DMS79 (cell line): ENCODE results near the gene EGFR.
"Not testable (repeated sequence)": the region's sequence is repeated elsewhere in the genome, so short reads cannot be mapped to it uniquely, and the experiment has no call there.

ENCODE experiments used
- DNase-seq: peaks from one replicate; lab custom pipeline; 2025; lab: John Stamatoyannopoulos, UW

Gene EGFR

DNA sequence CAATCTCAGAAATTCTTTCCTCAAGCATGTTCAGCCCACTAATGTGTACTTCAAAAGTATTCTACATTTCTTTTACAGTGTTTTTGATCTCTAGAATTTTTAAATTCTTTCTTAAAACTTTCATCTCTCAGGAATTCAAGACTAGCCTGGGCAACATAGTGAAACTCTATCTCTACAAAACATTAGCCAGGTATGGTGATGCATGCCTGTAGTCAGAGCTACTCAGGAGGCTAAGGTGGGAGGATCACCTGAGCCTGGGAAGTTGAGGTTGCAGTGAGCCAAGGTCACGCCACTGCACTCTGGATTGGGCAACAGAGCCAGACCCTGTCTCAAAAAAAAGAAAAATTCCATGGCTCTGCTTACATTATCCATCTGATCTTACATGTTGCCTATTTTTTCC is 5.0 kb upstream of the EGFR start:
- DNase-seq: no peak

DNA sequence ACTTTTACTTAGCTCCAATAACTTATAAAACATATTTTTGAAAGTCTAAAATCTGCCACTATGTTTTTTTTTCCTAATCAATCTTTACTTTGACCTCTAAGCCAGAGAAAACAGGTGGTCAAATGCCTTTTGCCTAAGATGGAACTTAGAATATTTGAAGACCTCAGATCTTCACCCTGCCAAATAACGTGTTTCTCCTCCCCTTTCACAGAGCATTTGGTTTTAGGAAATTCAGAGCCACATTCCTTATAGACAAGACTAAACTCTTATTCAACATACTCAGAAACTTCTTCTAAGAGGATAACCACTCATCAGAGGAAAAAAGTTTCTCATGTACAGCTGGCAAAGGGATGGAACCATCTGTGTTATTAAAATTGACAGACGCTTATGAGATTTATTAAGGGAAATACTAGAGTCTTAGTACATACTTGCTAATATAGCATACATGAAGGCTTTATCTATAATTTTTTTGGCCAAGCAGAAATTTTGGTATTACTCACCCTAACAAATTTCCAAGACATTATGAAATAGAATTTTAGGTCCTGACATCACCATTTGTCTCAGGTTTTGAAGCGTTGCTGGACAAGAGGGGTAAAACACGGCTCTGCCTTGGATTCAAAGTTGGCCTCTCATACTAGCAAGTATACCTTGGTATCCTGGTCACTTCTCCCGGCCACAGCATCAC is 2.6 kb upstream of the EGFR start:
- no peak for DNase-seq

DNA sequence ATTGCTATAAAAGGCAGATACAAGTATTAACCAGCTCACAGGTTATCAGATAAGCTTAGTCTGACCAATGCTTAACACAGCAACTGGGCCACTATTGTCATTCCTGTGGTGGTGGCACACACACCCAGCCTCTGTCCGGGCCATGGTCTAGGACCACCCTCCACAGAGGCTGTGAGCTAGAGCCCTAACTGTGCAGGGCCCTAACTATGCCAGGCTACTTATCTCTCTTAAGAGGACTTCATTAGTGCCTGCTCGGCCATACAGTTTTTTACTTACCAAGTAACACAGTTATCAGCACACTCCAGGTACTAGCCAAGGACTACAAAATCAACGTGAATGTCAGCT is 2.1 kb upstream of the EGFR start:
- no peak for DNase-seq

DNA sequence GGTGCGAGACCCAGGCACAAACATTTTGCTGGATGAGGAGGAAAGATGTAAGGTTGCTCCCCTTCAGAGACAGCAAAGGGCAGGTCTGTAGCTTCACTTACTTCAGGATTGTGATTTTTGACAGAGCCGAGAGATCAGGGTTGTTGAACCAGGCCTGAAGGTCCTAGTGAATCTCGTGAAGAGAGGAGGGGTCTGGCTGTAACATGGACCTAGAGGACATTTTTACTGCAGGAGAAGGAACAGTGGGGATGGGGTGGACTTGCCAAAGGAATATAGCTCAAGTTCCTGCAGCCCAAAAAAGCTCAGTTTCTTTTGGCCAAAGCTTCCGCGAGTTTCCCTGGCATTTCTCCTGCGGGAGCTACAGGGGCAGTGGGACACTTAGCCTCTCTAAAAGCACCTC is 976 bp upstream of the EGFR start:
- DNase-seq: no peak

DNA sequence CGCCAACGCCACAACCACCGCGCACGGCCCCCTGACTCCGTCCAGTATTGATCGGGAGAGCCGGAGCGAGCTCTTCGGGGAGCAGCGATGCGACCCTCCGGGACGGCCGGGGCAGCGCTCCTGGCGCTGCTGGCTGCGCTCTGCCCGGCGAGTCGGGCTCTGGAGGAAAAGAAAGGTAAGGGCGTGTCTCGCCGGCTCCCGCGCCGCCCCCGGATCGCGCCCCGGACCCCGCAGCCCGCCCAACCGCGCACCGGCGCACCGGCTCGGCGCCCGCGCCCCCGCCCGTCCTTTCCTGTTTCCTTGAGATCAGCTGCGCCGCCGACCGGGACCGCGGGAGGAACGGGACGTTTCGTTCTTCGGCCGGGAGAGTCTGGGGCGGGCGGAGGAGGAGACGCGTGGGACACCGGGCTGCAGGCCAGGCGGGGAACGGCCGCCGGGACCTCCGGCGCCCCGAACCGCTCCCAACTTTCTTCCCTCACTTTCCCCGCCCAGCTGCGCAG is 424 bp downstream of the EGFR start:
- DNase-seq: no peak

DNA sequence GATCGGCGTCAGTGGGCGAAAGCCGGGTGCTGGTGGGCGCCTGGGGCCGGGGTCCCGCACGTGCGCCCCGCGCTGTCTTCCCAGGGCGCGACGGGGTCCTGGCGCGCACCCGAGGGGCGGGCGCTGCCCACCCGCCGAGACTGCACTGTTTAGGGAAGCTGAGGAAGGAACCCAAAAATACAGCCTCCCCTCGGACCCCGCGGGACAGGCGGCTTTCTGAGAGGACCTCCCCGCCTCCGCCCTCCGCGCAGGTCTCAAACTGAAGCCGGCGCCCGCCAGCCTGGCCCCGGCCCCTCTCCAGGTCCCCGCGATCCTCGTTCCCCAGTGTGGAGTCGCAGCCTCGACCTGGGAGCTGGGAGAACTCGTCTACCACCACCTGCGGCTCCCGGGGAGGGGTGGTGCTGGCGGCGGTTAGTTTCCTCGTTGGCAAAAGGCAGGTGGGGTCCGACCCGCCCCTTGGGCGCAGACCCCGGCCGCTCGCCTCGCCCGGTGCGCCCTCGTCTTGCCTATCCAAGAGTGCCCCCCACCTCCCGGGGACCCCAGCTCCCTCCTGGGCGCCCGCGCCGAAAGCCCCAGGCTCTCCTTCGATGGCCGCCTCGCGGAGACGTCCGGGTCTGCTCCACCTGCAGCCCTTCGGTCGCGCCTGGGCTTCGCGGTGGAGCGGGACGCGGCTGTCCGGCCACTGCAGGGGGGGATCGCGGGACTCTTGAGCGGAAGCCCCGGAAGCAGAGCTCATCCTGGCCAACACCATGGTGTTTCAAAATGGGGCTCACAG is 1.1 kb downstream of the EGFR start:
- DNase-seq: no peak

DNA sequence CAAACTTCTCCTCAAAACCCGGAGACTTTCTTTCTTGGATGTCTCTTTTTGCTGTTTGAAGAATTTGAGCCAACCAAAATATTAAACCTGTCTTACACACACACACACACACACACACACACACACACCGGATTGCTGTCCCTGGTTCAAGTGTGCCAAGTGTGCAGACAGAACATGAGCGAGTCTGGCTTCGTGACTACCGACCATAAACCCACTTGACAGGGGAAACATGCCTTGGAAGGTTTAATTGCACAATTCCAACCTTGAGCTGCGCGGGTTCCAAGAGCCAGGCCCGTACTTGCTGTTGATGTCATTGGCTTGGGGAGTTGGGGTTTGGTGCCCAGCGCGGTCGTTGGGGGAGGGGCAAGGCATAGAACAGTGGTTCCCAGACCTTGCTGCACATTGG is 1.7 kb downstream of the EGFR start:
- DNase-seq: peak; percentile 32

DNA sequence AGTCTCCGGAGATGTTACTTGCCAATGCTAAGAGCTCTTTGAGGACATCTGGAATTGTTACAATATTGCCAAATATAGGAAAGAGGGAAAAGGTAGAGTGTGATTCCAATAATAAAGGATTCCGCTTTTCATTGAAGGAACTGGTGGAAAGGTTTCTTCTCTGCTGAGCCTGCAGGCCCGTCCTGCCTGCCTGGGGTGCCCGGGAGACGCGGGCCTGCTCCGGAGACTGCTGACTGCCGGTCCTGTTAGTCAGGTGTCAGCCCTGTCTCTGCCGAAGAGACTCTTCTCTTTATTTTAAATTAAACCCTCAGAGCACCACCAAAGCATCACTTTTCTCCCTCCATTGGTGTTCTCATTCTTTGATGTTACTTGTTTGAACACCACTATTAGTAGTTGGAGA is 2.2 kb downstream of the EGFR start:
- no peak for DNase-seq

DNA sequence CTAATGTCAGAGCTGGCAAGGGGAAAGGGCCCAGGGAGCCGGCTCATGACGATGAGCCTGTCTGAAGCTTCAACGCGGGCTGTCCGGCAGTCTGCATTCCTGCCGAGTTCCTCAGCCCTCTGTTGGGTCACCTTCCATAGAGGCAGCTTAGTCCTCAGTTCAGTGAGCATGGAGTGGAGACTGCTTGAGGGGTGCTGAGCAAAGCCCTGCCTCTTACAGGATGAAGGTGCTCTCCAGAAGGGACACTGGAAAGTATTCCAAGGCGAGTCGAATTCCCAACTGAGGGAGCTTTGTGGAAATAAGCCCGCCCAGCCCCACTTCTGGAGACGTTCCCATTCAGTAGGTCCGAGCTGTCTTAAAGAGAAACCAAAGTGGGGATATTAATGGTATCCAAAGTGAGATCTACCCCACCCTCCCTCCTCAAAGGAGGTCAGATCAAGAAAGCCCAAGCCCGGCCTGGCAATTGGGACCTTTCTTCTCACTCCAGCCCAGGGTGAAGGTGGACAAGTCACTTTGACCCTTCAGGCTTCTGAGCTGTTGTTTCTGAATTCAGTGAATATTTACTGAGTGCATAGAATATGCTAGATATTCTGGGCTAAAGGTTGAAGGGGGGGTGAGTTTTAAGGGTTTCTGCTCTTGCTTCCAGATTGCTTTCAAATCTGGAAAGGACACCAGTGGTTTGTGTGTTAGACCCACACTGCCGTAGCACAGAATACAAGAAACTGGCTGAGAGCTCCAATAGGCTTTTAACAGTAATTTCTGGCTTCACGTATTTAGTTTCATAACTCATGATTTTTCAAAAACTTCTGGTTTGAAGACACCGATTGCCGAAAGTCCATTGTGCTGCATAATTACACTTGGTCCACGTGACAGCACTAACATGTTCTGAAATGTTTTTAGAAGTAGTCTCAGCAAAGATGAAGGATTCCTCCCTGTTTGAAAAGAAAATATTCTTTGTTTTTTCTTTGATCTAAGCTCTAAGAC is 3.5 kb downstream of the EGFR start:
- DNase-seq: no peak

DNA sequence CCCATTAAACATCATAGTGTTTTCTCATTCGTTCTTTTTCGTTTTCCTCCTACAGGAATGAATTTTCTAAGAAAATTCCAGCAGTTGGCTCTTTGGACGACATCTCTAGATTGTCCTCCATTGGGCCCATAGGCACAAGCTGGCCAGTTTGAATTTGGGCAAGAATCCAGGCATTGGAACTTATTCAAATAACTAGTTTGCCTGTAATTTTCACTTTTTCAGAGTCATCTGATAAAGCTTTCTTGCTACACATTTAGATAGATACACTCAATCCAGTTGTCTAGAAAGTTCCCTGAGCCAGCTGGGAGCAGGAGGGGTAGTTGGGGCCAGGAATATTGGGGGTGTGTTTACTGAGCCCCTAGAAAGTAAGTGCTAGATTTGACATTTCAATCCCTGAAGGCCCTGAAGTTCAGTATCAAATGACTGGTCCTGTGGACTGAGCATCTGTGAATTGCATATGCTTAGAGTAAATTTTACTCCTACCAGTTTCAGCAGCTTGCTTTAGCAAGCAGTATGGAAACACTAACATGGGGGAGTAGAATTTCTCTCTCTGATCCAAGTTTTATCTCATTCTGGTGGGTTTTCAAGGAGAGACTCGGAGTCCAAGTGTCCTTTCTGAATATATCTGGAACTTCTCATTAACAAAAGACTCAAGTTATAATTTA is 5.2 kb downstream of the EGFR start:
- no peak for DNase-seq

DNA sequence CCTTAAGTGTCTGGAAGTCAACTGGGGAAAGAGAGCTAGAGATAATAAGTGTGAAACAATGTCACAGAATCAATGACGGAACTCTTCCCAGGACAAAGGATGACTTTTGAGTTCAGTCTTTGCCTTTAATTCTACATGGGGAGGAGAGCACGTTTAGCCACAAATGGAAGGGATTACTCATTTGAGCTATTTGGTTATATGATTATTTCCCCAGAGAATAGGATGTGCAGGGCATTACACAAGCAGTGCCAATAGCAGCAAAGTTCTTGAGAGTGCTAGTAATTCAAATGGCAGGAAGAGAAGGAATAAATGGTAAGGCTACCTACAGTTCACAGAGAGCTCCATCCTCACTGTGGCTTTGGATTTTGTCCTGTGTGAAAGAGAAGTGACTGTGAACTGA is 6.0 kb downstream of the EGFR start:
- no peak for DNase-seq

DNA sequence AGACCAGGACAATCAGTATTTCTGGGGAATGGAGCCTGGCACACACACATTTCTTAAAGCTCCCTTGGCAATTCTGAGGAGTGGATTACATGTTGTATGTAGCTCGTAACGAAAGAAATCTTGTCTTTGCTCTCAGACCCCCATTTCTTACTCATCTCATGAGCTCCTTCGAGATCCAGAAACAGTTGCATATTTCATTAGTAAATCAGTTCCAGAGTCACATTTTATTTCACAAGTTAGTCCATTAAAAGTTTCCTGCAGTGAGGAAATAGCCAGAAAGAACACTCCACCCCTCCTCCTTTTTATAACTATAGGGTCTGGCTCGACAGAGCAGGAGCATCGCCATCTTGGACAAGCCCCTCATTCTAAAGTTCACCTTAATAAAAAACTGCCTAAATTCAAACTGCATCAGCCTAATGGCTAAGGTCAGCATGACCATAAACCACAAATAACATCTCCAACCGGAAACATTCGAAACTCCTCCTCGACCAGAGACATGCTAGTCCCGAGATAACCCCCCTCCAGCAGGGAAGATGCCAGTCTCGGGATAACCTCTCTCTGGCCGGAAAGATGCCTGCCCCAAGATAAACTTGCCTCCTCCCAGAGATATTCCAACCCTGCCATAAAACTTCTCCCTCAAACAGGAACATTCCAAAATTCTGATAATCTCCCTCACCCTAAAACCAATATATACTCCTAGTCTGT is 7.4 kb downstream of the EGFR start:
- no peak for DNase-seq

DNA sequence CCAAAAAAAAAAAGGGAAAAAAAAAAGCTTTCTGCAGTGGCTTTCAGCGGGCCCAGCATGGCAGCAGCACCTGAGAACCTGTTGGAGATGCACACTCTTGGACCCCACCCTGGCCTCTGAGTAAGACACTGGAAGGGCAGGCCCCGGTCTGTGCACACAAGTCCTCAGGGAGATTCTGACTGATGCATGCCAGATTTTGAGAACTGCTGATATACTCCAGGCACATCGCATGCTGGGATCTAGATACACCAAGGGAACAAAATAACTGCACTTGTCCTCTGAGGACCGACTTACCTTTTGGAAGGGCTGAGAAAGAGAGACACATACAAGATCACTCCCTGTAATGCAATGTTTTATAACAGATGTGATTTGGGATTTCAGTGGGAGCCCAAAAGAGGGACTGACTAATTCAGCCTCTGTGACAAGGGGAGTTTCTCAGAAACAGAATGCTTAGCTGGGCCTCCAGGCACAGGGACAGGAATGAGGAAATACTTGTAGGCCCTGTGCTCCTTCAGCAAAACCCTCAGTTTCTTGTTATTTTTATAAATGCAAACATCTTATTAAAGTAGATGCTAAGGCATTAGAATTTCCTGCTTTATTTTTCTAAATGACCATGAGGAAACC is 8.2 kb downstream of the EGFR start:
- no peak for DNase-seq

DNA sequence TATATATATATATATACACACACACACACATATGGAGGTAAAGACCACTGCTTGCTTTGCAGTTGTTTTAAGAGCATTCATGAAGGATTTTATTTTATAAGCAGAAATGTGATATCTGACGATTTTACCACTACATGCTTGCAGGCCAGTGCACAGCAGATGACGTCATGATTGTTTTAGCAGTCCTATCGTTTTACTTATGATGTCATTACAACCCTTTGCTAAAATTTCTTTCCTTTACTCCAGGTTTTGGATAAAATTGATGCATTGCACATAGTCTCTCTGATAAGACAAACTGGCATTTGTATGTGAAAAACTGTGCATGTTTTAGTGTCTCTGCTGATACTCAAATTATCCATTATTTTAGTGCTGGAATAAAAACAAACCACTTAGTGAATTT is 9.2 kb downstream of the EGFR start:
- no peak for DNase-seq

DNA sequence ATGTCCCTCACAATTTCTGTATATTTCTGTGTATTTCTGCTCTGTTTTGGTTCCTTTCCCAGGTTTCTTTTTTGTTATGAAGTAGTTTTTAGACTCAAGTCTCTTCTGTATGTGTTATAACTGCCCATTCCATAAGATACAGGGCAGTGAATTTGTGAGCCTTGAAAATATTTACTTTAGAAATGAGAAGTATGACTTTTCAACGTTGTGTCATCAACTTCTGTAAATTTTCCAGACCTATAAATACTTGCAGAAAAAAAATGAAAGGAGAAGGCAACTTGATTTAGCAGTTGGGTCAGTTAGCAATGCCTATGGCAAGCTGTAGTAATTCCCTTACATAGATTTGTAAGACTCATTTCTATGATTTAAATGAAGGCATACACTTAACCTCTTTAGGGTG is 11.5 kb downstream of the EGFR start:
- no peak for DNase-seq

DNA sequence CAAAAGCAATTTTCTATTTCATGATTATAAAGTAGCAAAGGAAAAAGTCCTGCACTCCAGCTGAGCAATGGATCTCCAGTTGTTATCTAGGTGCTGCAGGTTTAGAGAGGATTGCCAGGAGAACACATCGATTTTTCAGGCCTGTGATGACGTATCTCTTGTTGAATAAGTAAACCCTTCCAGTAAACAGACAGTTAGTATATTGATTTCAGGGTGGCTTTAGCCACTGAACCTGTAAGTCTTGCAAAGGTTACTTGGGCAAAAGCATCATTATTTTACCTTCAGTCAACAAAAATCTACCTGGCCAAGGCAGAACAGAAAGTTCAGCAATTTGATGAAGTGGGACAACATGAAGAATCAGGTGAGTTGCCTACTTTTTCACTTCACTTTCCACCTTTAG is 12.3 kb downstream of the EGFR start:
- DNase-seq: no peak

DNA sequence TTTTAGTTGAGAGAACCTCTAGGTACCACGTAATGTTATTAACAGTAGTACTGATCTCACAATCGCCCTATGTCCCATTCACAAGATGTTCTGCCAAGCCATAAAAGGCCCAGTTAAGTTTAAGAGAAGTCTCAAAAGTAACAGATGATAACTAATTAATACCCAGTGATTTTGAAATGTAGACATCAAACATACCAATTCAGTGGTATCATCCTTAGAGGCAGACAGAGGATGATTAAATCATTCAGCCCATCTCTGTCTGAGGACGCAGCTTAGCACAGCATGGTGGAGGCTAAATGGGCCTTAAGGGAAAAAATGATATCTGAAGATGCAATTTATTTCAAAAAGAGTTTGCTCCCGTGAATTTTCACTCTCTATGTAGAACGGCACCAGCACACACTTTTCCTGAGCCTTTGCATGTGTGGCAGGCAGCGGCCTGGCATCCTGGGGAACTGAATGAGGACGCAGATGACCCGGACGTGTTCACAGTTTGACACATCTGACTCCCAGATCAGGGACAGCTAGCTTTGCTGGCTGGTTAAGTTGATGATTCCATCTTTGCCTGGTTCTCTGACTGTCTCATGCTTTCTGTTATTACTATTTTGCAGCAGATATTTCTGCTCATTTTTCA is 13.4 kb downstream of the EGFR start:
- no peak for DNase-seq

DNA sequence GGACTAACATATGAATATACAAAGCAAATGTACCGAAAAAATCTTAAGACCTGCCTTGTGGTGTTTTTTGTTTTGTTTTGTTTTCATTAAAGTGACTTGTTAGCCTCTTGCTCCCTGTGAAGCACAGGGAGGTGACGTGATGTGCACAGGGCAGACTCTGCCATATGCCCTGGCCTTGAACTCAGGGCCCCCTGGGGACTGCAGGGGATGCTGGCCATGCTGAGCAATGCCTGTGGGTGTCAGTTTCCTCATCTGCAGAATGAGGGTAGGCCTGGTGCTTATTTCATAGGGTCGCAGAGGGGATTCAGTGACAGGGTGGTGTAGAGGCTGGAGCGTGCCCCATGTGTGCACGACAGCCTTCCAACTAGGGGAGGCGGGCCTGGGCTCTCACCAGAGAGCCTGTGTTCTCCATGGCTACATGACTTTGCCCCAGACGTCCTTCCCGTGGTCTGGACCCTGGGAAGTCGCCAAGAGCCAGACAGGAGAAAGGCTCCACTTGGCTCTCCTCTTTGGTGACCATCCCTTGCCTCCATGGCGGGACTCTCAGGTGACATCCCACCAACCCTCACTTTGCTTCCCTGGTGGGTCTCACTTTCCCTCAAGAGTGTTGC is 14.5 kb downstream of the EGFR start:
- DNase-seq: no peak

DNA sequence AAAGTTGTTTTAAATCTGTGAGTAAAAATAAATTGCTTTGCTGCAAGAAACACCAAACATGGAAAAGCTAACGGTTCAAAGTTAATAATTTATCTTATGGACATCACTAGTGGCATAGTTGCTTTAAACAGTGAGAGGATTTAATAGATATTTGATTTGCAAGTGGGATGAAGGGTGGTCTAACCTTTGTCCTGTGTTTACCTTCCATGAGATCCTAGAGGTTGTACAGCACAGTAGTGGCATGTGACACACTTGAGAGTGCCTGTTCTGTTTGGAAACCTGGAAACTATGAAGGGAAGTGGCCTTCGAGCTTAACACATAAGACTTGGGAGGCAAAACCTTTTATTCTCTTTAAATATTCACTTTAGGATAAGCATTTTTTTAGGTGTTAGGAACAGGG is 16.0 kb downstream of the EGFR start:
- no peak for DNase-seq

DNA sequence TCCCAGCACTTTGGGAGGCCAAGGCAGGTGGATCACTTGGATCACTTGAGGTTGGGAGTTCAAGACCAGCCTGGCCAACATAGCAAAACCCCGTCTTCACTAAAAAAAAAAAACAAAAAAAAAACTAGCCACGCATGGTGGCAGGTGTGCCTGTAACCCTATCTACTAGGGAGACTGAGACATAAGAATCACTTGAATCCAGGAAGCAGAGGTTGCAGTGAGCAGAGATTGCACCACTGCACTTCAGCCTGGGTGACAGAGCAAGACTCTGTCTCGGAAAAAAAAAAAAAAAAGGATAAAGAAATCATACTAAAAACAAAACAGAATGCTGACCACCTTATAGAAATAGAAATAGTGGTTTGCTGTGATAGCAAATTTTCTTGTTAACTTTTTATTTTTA is 16.6 kb downstream of the EGFR start:
- not testable (repeated sequence) for DNase-seq
